ENCODE measurements around the gene LRRIQ1.
"Not testable (repeated sequence)": the region's sequence is repeated elsewhere in the genome, so short reads cannot be mapped to it uniquely, and the experiment has no call there.

The LRRIQ1 gene

DNA sequence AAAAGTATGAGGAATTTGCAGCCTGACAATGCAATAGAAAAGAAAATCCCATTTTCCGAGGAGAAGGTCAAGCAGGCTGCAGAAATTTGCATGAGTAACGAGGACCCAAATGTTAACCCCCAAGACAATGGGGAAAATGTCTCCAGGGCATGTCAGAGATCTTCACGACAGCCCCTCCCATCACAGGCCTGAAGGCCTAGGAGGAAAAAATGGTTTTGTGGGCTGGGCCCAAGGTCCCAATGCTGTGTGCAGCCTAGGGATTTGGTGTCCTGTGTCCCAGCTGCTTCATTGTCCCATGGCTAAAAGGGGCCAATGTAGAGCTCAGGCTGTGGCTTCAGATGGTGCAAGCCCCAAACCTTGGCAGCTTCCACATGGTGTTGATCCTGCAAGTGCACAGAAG, 167.7 kb downstream of the LRRIQ1 start:
- not testable (repeated sequence) for DNase-seq

DNA sequence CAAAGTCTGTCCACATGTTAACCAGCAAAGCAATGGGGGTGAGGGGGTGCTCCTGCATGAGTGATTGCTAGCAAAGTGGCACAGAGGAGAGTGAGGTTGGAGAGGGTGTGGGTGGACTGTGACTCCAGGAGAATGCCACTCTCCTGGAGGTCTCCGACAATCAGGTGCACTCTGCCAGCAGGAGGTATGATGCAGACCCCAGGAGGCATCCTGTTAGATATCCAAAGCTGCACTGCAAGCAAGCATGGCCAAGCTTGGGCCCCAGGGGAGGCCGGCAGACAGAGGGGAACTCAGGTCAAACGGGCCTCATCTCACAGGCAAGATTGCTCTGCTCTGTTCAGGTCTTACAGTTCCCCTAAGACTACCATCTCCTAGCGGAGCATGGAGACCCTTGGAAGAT, 170.4 kb downstream of the LRRIQ1 start:
- DNase-seq, result no peak

DNA sequence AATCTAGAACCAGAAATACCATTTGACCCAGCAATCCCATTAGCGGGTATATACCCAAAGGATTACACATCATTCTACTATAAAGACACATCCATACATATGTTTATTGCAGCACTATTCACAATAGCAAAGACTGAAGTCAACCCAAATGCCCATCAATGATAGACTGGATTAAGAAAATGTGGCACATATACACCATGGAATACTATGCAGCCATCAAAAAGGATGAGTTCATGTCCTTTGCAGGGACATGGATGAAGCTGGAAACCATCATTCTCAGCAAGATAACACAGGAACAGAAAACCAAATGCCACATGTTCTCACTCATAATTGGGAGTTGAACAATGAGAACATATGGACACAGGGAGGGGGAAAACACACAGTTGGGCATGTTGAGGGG, 188.2 kb downstream of the LRRIQ1 start:
- DNase-seq, result not testable (repeated sequence)

DNA sequence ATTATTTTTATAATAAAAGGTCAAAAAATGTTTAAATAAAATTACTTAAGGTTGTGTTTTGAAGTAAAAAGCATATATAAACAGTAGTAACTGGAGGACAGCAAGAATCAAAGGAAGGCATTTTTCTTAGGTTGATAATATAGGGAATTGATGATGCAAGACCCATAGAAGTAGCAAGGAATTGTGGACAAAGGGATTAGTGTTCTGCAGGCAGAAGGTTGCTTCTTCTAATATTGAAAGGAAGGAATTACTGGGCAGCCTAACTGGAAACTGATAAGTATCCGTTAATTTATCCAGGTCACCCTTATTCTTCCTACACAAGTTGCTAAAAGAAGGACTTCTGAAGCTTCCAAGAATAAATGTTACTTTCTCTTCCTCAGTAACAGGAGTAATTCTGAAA, 189.3 kb downstream of the LRRIQ1 start:
- no peak for DNase-seq

DNA sequence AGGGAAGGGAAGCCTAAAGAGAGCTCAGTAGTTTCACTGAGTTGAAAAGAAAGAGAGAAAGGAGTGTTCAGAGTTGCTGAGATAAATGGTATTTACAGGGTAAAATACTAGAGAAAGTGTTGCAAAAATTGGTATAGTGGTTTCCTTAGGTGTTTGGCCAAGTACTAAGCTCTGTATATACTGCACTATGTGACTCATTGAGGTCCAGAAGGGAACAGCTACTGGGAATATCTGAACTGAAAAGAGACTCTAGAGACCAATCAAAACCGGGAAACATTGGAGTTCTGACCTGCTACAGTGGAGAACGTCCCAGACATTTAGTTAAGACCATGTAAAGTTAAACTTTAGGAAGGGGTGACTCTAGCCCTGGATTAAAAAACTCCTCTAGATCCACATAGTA, 201.2 kb downstream of the LRRIQ1 start:
- no peak for DNase-seq

DNA sequence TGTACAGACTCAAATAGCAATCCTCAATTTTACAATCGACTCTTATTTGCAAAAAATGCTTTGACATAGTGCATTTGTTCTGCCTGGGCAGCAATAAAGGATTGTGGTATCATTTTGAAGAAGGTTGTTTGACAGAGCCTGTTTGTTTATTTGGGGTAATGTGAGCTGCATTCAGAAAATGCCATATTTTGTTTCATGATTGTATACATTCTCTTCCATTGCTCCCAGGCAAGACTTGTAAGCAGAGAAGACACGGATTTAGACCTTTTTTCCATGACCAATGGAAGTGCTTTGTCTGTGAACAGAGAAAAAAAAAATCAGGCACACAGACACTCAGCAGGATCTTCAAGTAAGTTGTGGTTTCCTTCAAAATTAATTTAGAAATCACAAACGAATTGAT, 208.4 kb downstream of the LRRIQ1 start:
- no peak for DNase-seq

DNA sequence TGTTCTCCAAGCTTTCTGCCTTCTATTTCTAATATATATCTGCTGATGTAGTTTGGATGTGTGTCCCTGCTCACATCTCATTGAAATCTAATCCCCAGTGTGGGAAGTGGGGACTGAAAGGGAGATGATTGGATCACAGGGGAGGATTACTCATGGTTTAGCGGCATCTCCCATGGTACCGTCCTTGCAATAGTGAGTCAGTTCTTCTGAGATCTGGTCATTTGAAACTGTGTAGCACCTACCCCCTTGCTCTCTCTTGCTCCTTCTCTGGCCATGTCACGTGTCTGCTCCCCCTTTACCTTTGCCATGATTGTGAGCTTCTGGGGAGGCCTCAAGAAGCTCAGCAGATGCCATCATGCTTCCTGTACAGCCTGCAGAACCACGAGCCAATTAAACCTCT, 217.7 kb downstream of the LRRIQ1 start:
- DNase-seq, result no peak

DNA sequence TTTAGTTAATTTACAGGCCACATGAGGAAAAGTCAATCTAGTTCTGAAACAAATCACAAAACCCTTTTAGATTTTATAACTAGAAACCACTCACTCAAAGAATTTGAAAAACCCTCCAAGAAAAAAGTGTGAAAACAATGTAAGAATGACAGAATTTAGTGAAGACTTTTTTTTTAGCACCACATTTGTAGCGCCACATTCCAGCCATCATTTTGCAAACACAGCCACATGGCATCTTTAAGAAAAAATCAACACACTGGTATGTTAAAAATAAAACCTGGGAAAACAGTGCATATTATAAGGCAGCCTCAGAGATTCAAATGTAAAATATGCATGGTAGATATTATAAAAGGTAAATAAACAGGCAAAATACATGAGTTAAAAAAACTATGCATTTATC, 221.5 kb downstream of the LRRIQ1 start:
- DNase-seq, result no peak

DNA sequence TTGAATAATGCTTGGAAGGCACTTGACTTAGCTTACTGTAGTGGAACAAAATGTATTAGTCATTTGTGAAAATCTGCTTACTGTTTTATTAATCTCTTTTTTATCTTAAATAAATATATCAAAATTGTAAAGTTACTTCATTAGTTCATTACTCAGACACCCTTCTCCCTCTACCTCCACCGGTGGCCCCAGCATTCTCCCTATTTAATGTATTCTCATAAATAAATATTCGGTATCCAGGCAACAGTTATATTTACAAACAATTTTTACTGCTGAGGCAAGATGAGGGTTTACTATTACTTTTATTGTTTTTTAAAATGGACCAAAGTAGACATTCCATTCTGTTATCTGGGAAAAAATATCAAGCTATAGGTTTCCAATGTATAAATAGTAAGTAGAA, 224.3 kb downstream of the LRRIQ1 start:
- DNase-seq, result no peak

DNA sequence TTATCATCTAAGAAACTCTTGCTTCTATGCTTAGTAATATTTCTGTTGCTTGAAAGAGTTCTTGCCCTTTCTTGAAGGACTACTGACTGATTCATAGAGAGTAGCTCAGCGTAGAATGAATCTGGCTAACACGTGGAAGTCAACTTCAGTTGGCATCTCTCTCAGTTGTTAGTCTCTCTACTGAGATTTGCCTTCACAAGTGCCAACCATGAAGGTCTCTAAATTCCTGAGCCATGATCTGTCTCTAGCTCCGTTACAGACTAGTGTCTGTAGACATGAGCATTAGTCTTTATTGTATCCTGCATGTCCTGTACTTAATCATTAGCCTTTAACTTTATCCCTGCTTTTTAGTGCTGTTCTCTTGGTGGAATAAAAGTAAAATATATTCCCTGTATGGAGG, 224.7 kb downstream of the LRRIQ1 start:
- DNase-seq, result no peak

DNA sequence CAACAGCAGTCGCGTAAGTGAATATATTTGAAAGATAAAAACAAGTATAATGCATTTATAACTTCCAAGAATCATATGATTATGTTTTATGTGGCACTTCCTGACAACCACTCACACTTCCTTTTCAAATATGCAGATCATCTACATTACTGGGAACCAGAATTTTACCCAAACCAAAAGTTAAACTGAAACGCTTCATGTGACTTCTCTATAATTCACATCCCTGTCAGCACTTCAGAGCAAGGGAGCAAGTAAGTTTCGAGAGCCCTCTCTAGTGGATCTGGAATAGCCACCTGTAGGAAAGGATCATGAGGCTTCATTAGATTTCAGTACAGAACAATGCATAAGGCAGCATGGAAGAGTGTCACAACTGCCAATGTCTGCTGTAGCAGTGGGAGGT, 230.2 kb downstream of the LRRIQ1 start:
- DNase-seq, result no peak

DNA sequence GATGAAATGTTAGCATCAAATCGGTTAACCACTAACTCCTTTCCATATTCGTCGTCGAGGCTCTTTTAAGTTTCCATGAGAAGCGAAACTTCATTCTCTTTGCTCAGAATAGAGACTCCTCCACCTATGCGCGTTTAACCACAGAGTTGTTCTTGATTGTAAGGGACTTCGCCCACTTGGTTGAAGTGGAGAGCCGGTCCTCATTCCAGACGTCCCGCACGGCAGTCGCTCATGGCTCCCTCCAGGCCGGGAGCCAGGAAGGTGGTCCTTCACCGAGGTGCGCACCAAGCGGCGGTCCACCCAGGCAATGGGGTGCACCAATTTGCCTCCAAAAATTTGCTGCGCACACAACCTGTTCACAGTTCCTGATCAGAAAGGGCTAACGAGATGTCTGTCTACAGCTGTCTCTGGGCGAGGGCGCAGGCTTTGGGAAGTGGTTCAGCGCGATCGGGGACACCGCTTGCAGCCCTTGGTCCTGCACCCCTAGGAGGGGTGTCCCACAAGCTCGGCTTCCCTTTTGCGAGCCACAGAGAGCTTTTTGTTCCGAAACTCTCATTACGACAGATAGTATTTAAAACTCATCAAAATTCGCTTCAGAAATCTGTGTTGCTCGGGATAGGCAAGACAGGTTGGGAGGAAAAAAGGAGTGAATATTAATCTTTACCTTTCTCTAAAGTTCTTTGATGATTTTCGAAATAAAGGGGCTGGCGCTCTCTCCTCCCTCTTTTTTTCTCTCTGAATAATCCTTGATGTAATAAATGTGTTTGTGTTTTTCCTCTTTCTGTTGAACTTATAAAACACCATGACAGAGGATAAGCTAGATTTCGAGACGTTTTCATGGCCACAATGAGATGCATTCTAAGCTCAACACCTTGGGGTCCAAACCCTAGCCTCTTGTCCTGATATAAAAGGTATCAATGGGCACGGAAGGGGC, 237.5 kb downstream of the LRRIQ1 start:
- no peak for DNase-seq

DNA sequence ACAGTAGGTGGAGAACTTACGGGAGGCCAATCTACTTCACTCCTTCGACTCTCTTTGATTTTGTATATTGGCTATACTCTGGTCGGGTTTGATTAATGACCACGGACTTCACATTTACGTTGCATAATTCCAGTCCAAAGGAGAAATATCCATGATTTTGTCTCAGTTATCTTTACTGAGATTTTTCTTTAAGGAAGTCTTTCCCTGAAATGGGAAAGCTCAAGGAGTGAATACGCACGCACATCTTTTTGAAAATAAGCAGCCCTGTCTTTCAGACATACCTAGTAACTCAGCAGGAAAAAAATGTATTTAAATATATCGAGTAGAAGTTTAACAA, 238.1 kb downstream of the LRRIQ1 start:
- no peak for DNase-seq

DNA sequence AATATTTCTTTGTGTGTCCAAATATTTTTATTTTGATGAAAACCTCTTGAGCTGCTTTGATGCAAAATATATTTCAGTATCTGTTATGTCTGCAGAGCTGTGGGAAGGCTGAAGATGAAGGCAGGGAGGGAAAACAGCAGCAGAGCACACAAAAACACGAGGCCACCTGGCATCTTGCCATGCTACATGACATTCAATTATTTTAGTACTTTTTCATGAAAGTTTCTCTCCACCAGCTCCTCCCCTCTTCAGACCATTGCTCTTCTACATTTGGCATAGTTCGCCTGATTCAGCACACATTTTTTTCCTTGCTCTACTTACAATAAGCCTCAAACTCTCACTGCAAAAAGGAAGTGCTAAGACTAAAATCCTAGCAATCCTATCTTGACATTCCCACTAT, 239.2 kb downstream of the LRRIQ1 start:
- DNase-seq, result no peak

DNA sequence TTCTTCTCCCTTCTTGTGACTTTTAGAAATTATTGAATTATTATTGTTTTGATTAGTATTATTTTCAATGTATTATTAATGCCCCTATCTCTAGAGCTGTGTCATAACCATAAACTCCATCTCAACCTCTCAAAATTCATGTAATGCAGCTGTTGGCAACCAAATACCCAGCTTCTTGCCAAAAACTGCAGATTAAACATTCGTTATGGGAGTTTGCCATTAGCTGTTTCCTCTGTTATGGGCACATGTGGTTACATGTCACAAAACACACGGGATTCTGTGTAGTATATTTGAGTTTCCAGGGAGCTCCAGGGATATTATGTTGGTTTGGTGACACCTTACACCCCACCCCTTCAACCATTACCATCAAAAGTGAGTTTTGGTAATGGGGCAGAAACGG, 241.0 kb downstream of the LRRIQ1 start:
- no peak for DNase-seq

DNA sequence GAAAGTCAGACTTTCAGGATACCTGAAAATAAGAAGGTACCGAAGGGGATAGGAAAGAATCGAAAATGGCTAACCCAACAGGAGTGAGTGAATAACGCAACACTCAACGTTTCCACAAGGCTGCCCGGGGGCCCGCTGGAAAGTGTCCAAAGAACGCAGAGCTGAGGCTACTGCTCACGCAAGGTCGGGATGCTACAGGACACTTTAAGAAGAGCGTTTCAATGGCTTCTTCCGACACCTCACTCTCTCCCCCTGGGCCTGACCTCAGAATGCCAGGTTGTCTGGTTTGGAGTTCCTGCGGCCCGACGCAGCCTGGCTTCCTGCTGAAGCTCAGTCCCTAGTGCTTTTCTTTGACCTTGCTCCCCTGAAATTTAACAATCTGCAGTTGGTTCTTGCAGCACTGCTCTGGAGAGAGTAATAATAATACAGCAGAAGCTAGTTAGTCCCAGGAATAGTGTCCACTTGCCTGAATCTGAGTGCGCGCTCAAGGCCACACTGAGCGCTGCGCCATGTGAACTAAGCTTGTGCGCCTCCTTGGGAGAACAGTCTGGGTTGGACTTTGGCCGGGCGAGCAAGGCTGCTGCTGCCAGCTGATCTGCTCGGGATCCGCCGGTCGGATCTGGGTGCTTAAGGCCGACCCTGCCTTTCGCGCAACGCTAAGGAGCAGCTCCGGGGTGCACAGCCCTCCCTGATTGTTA, 241.9 kb downstream of the LRRIQ1 start:
- DNase-seq, result no peak

DNA sequence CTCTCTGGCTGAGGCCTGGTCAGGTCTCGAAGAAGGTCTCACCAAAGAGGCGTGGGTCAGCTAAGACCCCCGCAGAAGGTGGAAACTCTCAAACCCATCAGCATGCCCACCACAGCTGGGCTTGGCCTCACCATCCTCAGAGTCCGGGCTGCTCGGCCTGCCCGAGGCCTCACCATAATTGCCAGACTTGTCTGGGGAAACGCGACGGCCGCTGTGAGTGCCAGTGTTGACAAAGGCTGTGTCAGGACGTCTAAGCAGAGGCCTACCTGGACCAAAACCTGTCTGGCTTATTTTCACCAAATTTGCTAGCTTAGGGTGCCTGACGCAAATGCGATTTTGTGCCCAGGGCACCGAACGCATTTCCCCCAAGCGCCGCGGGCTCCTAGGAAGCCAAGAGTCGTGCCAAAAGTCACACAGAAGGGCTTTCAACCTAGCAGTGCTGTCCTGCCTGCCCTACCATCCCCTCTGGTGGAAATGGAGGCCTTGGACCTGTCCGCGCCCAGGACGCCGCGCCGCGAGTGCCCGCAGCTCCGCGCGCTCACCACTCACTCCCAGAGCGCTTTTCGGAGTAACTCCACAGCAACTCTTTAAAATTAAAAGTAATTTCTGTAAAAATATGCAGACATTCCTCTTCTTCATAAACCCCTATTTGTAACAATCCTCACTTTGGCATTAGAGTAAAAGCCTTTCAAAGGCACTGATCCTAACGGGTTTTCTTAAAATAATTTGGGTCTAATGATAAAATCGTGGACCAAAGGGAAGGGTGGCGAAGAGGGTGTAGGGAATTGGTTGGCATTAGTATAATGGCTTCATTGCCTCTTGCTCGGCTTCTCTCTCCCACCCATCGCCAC, 242.7 kb downstream of the LRRIQ1 start:
- no peak for DNase-seq

DNA sequence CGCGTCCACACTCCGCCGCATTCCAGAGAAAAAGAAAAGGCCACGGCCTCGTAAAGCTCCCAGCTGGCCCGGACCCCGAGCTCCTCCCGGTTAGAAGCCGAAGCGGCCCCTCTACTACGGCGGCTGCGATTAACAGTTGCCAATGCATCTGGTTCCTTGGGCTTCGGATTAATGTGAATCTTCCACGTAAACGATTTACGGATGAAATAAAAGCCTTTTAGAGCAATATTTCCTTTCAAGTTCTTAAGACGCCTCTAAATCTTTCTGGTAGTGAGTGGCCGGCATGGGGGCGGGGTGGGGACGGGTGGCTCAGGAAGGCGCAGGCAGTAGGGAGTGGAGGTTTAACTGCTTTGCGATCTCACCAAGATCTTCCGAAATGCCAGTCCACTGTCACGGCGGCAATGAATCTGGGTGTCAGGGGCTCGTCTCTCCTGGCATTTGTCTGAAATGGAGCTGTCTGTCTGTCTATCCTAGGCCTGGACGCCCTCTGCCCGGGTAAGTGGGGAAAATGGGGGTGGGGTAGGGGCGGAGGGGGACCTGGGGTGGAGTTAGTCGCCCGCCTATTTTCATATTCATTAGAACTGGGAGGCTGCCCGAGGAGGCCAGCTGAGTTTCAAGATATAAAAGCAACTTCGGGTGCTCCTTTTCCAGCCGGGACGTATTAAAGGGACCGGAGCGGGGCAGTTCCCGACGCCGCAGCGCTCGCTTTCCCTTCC, 243.5 kb downstream of the LRRIQ1 start:
- no peak for DNase-seq

DNA sequence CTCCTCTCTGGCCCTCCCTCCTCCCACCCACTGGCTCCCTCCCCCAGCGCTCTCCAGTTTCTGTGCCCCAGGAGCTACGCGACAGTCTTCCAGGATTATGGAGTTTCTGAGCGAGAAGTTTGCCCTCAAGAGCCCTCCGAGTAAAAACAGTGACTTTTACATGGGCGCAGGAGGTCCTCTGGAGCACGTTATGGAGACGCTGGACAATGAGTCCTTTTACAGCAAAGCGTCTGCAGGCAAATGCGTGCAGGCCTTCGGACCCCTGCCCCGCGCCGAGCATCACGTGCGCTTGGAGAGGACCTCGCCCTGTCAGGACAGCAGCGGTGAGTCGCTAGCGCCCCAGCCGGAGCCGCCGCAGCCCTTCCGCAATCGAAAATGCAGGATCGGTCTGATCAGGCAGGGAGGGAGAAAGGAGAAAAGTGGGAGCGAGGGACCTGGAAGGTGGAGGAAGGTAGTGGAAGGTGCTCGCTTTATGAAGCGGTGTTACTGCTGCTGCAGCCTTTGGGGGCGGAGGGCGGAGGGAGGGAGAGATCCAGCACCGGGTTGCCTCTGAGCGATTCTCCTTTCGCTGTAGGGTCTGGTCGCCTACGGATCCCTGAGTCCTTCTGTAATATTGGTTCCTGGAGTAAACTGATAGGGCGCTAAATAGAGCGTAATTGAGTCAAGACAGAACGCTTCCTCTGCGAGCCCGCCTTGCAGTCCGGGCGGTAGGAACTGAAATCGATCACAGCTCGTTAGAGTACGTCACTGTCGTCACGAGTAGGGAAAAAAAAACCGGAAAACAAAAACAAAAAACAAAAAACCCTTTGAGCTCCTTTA, 244.2 kb downstream of the LRRIQ1 start, which contains the start of gene ALX1:
Gene ALX1 (plus strand): TSS at position 56 of the 819 bp plus-strand sequence. CDS start 42 bp downstream, at position 98.
- DNase-seq, result peak; percentile 39 to 85

DNA sequence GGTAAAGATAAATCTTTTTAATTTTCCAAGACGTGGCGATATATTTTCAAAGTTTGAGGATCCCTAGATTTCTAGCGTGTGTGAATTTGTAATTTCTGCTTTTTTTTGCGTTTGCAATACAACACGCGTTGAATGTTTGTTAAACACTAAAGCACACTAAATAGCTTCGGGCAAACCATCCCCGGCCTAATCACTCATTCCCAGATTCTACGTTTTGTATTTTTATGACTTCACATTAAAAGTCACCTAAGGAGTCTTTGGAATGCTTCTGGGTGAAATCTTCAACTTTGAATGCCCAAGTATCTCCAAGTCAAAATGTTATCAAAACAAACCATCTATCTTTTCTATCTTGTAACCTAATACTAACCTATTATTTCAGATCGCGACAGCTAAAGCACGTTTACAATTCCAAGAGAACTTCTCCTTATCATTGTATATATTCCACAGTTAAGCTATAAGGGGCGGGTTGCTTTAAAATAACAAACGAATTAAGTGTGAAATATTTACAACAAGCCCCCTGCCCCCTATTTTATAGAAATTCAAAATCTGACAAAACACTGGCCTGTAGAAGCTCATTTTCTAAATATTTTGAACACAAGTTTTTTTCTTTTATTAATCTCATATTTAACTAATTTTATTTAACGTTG, 245.0 kb downstream of the LRRIQ1 start:
- DNase-seq, result peak in 1 of 2 experiments; percentile 15

DNA sequence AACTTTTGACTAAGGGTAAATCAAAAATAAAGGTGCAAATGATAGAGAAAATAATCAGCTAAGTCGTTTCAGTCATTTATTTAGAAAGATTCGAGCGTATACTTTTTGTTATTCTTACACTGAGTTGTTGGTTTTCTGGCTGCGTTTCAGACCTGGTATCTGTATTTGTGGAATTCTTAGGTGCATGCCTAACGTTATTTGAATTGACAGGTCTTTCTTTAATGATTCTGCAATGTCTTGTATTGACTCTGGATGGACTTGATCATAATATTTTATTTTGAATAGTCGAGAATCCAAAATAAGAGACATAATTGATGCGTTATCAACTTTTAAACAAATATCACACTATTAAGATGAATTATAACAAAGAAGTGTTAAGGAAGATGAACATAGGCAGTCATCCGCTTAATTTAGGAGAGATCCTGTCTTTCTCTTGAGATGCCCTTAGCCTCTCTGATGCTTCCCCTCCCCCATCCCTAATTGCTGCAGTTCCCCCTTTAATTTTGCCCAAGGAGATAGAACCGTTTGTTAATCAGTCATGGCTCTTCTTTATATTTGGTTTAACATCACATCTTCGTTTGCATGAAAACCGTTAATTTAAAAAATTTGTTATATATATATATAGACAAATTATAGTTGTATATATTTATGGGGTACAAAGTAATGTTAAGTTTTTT, 245.6 kb downstream of the LRRIQ1 start:
- DNase-seq, result no peak
